ENCODE results near the gene ADAMTSL4.

GRCh38 chr1:150576367-150576711 lies 27.1 kb downstream of the ADAMTSL4 start:
- TF ChIP-seq SIN3A (IDR thresholded peaks at IDR 0.05; ENCODE audit: borderline replicate concordance, insufficient read depth, low read depth, low read length) (no peak), TCF7L2 (IDR thresholded peaks at IDR 0.05; ENCODE audit: low read depth, low read length) (no peak), POLR2AphosphoS5 (IDR thresholded peaks at IDR 0.05; ENCODE audit: low read depth, low read length) (no peak; the same call in 1 of the 2 replicates), REST (IDR thresholded peaks at IDR 0.05; ENCODE audit: insufficient read depth in 1 of 2, low read depth in 2 of 2, low read length in 1 of 2) (no peak)
- TF ChIP-seq, protein P1, sequence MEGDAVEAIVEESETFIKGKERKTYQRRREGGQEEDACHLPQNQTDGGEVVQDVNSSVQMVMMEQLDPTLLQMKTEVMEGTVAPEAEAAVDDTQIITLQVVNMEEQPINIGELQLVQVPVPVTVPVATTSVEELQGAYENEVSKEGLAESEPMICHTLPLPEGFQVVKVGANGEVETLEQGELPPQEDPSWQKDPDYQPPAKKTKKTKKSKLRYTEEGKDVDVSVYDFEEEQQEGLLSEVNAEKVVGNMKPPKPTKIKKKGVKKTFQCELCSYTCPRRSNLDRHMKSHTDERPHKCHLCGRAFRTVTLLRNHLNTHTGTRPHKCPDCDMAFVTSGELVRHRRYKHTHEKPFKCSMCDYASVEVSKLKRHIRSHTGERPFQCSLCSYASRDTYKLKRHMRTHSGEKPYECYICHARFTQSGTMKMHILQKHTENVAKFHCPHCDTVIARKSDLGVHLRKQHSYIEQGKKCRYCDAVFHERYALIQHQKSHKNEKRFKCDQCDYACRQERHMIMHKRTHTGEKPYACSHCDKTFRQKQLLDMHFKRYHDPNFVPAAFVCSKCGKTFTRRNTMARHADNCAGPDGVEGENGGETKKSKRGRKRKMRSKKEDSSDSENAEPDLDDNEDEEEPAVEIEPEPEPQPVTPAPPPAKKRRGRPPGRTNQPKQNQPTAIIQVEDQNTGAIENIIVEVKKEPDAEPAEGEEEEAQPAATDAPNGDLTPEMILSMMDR (IDR thresholded peaks at IDR 0.05), result no peak

All from Panc1 (cell line).